ENCODE measurements around the gene UBE3B. TPM values are rescaled to one million over a fixed set of nuclear protein-coding genes. Genes with fewer than 3 reads are reported as not detected.

UBE3B gene
- total and polyA plus RNA-seq, 2 experiments from 2014 or later: 20.1 to 35.5 TPM

DNA sequence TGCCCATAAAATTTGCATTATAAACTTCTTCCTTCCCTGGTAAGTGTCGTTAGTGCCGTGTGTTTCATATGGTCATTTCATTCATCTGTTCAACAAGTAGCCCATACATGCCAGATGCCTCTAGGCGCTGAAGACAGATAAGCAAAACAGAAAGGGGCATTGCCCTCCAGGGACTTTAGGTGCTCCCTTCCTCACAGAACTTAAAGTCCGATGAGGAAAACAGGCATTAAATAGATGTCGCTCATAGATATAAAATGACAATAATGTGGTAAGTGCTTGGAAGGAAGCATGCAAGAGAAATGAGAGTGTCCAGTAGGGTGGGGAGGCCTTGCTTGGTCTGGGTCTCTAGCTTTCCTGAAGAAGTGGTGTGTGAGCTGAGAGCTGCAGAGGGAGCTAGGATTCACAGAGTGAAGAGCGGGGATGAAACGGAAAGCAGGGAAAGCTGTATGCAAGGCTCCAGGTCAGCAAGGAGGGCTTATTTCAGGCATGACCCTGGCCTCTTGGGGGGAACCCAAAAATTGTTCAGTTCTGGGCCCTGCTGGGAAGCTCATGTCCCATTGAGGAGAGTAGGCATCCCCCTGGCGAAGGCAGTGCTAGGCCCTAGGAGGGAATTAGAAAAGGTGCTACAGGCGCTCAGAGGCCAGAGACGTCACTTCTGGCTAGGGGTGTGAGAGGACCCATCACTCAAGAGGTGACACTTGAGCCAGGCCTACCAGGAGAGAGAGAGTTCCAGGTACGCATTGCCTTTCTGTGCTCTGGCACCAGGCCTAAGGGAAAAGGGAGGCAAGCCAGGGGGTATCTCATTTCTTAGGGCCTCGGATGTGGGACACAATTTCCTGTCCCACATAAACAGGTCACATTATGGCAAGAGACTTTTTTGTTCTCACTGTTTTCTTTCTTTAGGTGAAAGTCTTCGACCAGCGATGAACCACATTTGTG lies 11.9 kb downstream of the UBE3B start:
- H4K20me1 ChIP-seq (ENCODE audit: insufficient read depth, poor library complexity, severe bottlenecking): no peaks in the 10 kb centered on the region
- H3K27ac ChIP-seq: no peak overlapping the region
- H3K4me3 ChIP-seq: no peak overlapping the region
- H3K79me2 ChIP-seq: no peaks in the 10 kb centered on the region
- H3K9me2 ChIP-seq (replicated peaks; ENCODE audit: insufficient read depth): no peaks in the 10 kb centered on the region
- no peak for DNase-seq (ENCODE audit: low spot score)
- H3K9me3 ChIP-seq (ENCODE audit: low read depth): no peaks in the 10 kb centered on the region
- H3K4me1 ChIP-seq (ENCODE audit: insufficient read depth): no peaks in the 10 kb centered on the region
- 95% methylated on average over 14 of the region's 14 CpGs for WGBS (ENCODE audit: low lambda C conversion rate, missing lambda C conversion rate)
- no peak overlapping the region for H2AFZ ChIP-seq
- H3K36me3 ChIP-seq (replicated peaks; ENCODE audit: insufficient read depth, low read depth): no peaks in the 10 kb centered on the region
- no peaks in the 10 kb centered on the region for H3K27me3 ChIP-seq
- TF ChIP-seq EZH2phosphoT487 (IDR thresholded peaks at IDR 0.05; ENCODE audit: low read depth, severe bottlenecking, unreplicated experiment): no peak
- TF ChIP-seq, protein P1, sequence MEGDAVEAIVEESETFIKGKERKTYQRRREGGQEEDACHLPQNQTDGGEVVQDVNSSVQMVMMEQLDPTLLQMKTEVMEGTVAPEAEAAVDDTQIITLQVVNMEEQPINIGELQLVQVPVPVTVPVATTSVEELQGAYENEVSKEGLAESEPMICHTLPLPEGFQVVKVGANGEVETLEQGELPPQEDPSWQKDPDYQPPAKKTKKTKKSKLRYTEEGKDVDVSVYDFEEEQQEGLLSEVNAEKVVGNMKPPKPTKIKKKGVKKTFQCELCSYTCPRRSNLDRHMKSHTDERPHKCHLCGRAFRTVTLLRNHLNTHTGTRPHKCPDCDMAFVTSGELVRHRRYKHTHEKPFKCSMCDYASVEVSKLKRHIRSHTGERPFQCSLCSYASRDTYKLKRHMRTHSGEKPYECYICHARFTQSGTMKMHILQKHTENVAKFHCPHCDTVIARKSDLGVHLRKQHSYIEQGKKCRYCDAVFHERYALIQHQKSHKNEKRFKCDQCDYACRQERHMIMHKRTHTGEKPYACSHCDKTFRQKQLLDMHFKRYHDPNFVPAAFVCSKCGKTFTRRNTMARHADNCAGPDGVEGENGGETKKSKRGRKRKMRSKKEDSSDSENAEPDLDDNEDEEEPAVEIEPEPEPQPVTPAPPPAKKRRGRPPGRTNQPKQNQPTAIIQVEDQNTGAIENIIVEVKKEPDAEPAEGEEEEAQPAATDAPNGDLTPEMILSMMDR (IDR thresholded peaks at IDR 0.05; ENCODE audit: poor library complexity): no peak
- no peak for TF ChIP-seq EZH2 (IDR thresholded peaks at IDR 0.05; ENCODE audit: borderline replicate concordance)
- H3K4me2 ChIP-seq: no peak overlapping the region

DNA sequence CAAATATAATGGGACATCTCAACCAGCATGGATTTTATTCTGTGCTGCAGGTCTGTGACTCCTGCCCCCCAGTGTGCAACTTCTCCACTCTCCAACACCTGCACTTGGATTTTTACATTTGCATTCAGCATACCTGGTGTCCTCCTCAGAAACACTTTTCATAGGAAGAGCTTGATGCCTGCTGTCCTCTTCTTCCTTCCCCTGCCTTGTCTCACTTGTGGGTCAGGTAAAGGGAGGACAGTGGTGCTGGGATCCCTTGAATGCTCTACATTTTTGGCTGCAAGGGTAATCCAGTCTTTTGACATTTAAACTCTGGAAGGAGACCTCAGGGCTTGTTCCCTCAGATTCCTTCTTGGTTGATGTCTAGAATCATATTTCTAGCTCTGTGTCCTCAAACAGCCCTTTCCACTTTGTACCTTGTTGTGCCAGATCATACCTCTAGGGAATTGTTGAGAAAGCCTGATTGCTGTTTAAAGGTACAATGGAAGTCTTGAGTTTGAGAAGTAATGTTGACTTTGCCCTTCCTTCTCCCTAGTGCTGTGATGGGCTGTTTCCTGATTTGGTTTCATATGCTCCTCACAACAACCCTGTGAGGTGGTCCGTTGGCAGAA lies 12.6 kb downstream of the UBE3B start:
- Histone ChIP-seq H3K4me2 (no peak overlapping the region), H3K9me2 (replicated peaks; ENCODE audit: insufficient read depth) (no peaks in the 10 kb centered on the region), H3K27me3 (no peaks in the 10 kb centered on the region), H3K27ac (no peak overlapping the region), H2AFZ (no peak overlapping the region), H3K9me3 (ENCODE audit: low read depth) (no peaks in the 10 kb centered on the region), H3K4me1 (ENCODE audit: insufficient read depth) (no peaks in the 10 kb centered on the region), H4K20me1 (ENCODE audit: insufficient read depth, poor library complexity, severe bottlenecking) (no peaks in the 10 kb centered on the region), H3K79me2 (no peaks in the 10 kb centered on the region), H3K4me3 (no peak overlapping the region), H3K36me3 (replicated peaks; ENCODE audit: insufficient read depth, low read depth) (no peaks in the 10 kb centered on the region)
- no peak for DNase-seq (ENCODE audit: low spot score)
- 90% methylated on average over 1 of the region's 1 CpG for WGBS (ENCODE audit: low lambda C conversion rate, missing lambda C conversion rate)
- TF ChIP-seq, protein P1 (IDR thresholded peaks at IDR 0.05; ENCODE audit: poor library complexity): no peak
- TF ChIP-seq EZH2phosphoT487 (IDR thresholded peaks at IDR 0.05; ENCODE audit: low read depth, severe bottlenecking, unreplicated experiment) (no peak), EZH2 (IDR thresholded peaks at IDR 0.05; ENCODE audit: borderline replicate concordance) (no peak)

DNA sequence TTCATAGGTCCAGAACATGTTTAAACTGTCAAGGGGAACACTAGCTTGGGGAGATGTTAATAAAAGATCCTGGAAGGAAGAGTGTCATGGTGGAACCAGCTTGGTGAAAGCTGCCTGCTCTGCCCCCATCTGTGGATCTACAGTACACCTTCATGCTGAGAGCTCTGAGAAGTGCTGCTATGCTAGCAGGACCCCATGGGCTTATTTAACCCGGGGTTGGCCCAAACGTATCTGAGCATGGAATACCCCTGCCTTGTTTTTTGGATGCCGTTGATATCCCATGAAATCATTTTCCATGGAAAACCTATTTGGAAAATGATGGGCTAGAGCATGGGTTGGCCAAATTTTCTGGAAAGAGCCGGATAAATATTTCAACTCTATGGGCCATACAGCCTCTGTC lies 14.2 kb downstream of the UBE3B start:
- H3K27ac ChIP-seq: no peak overlapping the region
- H2AFZ ChIP-seq: no peak overlapping the region
- TF ChIP-seq EZH2 (IDR thresholded peaks at IDR 0.05; ENCODE audit: borderline replicate concordance) (no peak), EZH2phosphoT487 (IDR thresholded peaks at IDR 0.05; ENCODE audit: low read depth, severe bottlenecking, unreplicated experiment) (no peak)
- TF ChIP-seq, protein P1 (IDR thresholded peaks at IDR 0.05; ENCODE audit: poor library complexity): no peak
- no peaks in the 10 kb centered on the region for H3K4me1 ChIP-seq (ENCODE audit: insufficient read depth)
- no peak overlapping the region for H3K4me3 ChIP-seq
- H3K27me3 ChIP-seq: no peaks in the 10 kb centered on the region
- H3K9me2 ChIP-seq (replicated peaks; ENCODE audit: insufficient read depth): no peaks in the 10 kb centered on the region
- H3K9me3 ChIP-seq (ENCODE audit: low read depth): no peaks in the 10 kb centered on the region
- WGBS (ENCODE audit: low lambda C conversion rate, missing lambda C conversion rate): 97% methylated on average over 4 of the region's 4 CpGs
- no peaks in the 10 kb centered on the region for H3K79me2 ChIP-seq
- H3K36me3 ChIP-seq (replicated peaks; ENCODE audit: insufficient read depth, low read depth): no peaks in the 10 kb centered on the region
- H3K4me2 ChIP-seq: no peak overlapping the region
- no peak for DNase-seq (ENCODE audit: low spot score)
- H4K20me1 ChIP-seq (ENCODE audit: insufficient read depth, poor library complexity, severe bottlenecking): no peaks in the 10 kb centered on the region

Measured in hepatocyte (in vitro differentiated cells).